IMR-90 (cell line): ENCODE data around the gene SDHC. TPM values are rescaled to one million over a fixed set of nuclear protein-coding genes. Genes with fewer than 3 reads are reported as not detected.

Experiments used
- ATAC-seq: fragments of 200-7000 bp; cut with Tn5 transposase; 2 replicates; pipeline ENCODE4 v1.9.1; 2020; ENCODE audit warnings: low read depth, mild to moderate bottlenecking, moderate library complexity
- BruUV-seq: library from RNA; stranded (reverse); fragments of 400-500 nt; replicated peaks from 2 replicates; lab custom pipeline; 2021; lab: Mats Ljungman, UMichigan
- CTCF ChIA-PET: fragments of 300-600 bp; formaldehyde crosslinking; extraction: SDS; loops from one replicate; lab custom pipeline; 2021; ENCODE audit warnings: antibody characterized with exemption; lab: Yijun Ruan, JAX
- POLR2A ChIA-PET: fragments of 300-600 bp; sonication (Branson Sonifier 250); formaldehyde crosslinking; loops from one replicate; lab custom pipeline; 2022; ENCODE audit warnings: antibody characterized with exemption; ENCODE audit not compliant: unreplicated experiment; lab: Charles Lee
- DNase-seq: peaks from one replicate; pipeline ENCODE4 v3.0.0; 2013
- H2AFZ ChIP-seq: replicated peaks from 2 replicates; pipeline ENCODE3; 2013; ENCODE audit warnings: low read length, mild to moderate bottlenecking; ENCODE audit not compliant: poor library complexity
- H2AK5ac ChIP-seq: 2 replicates; pipeline ENCODE4 v1.6.1; 2013; ENCODE audit warnings: low read depth, low read length, inconsistent platforms
- H2AK9ac ChIP-seq: replicated peaks from 2 replicates; pipeline ENCODE3; 2013; ENCODE audit warnings: mild to moderate bottlenecking, low read depth, low read length, moderate library complexity; ENCODE audit not compliant: poor library complexity
- H2BK120ac ChIP-seq: 2 replicates; pipeline ENCODE4 v1.6.1; 2013; ENCODE audit warnings: low read depth, low read length, inconsistent platforms
- H2BK15ac ChIP-seq: 3 replicates; pipeline ENCODE4 v1.6.1; 2013; ENCODE audit warnings: low read depth, low read length, inconsistent platforms
- H2BK20ac ChIP-seq: 2 replicates; pipeline ENCODE4 v1.6.1; 2013; ENCODE audit warnings: low read depth, mild to moderate bottlenecking, inconsistent platforms, low read length, moderate library complexity
- H2BK5ac ChIP-seq: 2 replicates; pipeline ENCODE4 v1.6.1; 2013; ENCODE audit warnings: mild to moderate bottlenecking, low read depth, low read length, inconsistent platforms; ENCODE audit not compliant: poor library complexity, severe bottlenecking
- H3K14ac ChIP-seq: replicated peaks from 2 replicates; pipeline ENCODE4 v1.6.1; 2013; ENCODE audit warnings: low read depth, low read length, inconsistent platforms
- H3K18ac ChIP-seq: 2 replicates; pipeline ENCODE4 v1.6.1; 2013; ENCODE audit warnings: low read depth, low read length, control low read depth
- H3K23ac ChIP-seq: 2 replicates; pipeline ENCODE4 v1.6.1; 2013; ENCODE audit warnings: low read depth, low read length, inconsistent platforms
- H3K27ac ChIP-seq: 2 replicates; pipeline ENCODE4 v1.5.1; 2013; ENCODE audit warnings: mild to moderate bottlenecking, control low read depth, low read length; ENCODE audit not compliant: insufficient read depth
- H3K27me3 ChIP-seq: 2 replicates; pipeline ENCODE4 v1.6.1; 2013; ENCODE audit warnings: low read length; ENCODE audit not compliant: control insufficient read depth, insufficient read depth
- H3K36me3 ChIP-seq: 2 replicates; pipeline ENCODE4 v1.6.1; 2013; ENCODE audit warnings: low read length, mixed read lengths; ENCODE audit not compliant: control insufficient read depth, insufficient read depth
- H3K4ac ChIP-seq: 2 replicates; pipeline ENCODE4 v1.6.1; 2013; ENCODE audit warnings: low read depth, low read length, inconsistent platforms
- H3K4me1 ChIP-seq: 2 replicates; pipeline ENCODE4 v1.6.1; 2013; ENCODE audit warnings: low read length, mixed read lengths; ENCODE audit not compliant: control insufficient read depth, insufficient read depth
- H3K4me2 ChIP-seq: 2 replicates; pipeline ENCODE4 v1.6.1; 2013; ENCODE audit warnings: low read depth, mild to moderate bottlenecking, control low read depth, low read length, moderate library complexity
- H3K4me3 ChIP-seq: 2 replicates; pipeline ENCODE4 v1.5.1; 2013; ENCODE audit warnings: low read depth, mild to moderate bottlenecking, control low read depth, low read length, moderate library complexity; ENCODE audit not compliant: insufficient read depth
- H3K56ac ChIP-seq: 2 replicates; pipeline ENCODE4 v1.6.1; 2013; ENCODE audit warnings: low read length, inconsistent platforms; ENCODE audit not compliant: insufficient read depth; ENCODE audit errors: extremely low read depth
- H3K79me1 ChIP-seq, 2 experiments: 2 replicates each; pipeline ENCODE4 v1.6.1; 2013; ENCODE audit warnings: low read length in 2 of 2, inconsistent platforms in 1 of 2, low read depth in 1 of 2
- H3K9ac ChIP-seq: 2 replicates; pipeline ENCODE4 v1.6.1; 2013; ENCODE audit warnings: low read depth, low read length, control low read depth
- H3K9me1 ChIP-seq: 2 replicates; pipeline ENCODE4 v1.6.1; 2013; ENCODE audit warnings: low read length, inconsistent platforms; ENCODE audit not compliant: insufficient read depth
- H3K9me3 ChIP-seq: 2 replicates; pipeline ENCODE4 v1.6.1; 2013; ENCODE audit warnings: low read length; ENCODE audit not compliant: control insufficient read depth, insufficient read depth
- H4K20me1 ChIP-seq: 2 replicates; pipeline ENCODE4 v1.6.1; 2013; ENCODE audit warnings: low read length, inconsistent platforms; ENCODE audit not compliant: insufficient read depth
- H4K5ac ChIP-seq: 2 replicates; pipeline ENCODE4 v1.6.1; 2013; ENCODE audit warnings: mild to moderate bottlenecking, low read depth, low read length, control low read depth
- H4K8ac ChIP-seq, 2 experiments: 2 replicates each; pipeline ENCODE4 v1.6.1; 2013; ENCODE audit warnings: low read depth in 2 of 2, low read length in 2 of 2, control low read depth in 1 of 2, inconsistent platforms in 1 of 2
- H4K91ac ChIP-seq: 2 replicates; pipeline ENCODE4 v1.6.1; 2013; ENCODE audit warnings: low read depth, low read length, inconsistent platforms; ENCODE audit not compliant: insufficient read depth
- BHLHE40 ChIP-seq: fragments of 150-350 bp; IDR thresholded peaks from 2 replicates; pipeline ENCODE4 v1.6.1; 2016; ENCODE audit warnings: mild to moderate bottlenecking, low read depth, low read length
- CEBPB ChIP-seq: IDR thresholded peaks from 2 replicates; pipeline ENCODE4 v1.6.1; 2012; ENCODE audit warnings: low read depth, low read length, improper control_type of control experiment
- CHD1 ChIP-seq: IDR thresholded peaks from 2 replicates; pipeline ENCODE4 v1.6.1; 2012; ENCODE audit warnings: low read depth, low read length, improper control_type of control experiment
- CTCF ChIP-seq: conservative IDR thresholded peaks from 2 replicates; pipeline ENCODE4 v1.5.1; 2012; ENCODE audit warnings: mild to moderate bottlenecking, low read depth, low read length, improper control_type of control experiment
- FOS ChIP-seq: fragments of 150-350 bp; IDR thresholded peaks from 2 replicates; pipeline ENCODE4 v1.6.1; 2016; ENCODE audit warnings: low read depth, low read length
- MAFK ChIP-seq: IDR thresholded peaks from 2 replicates; pipeline ENCODE4 v1.6.1; 2012; ENCODE audit warnings: low read depth, low read length, improper control_type of control experiment
- MAZ ChIP-seq: IDR thresholded peaks from 2 replicates; pipeline ENCODE4 v1.6.1; 2012; ENCODE audit warnings: low read depth, mild to moderate bottlenecking, low read length, improper control_type of control experiment, moderate library complexity, borderline replicate concordance
- MXI1 ChIP-seq: IDR thresholded peaks from 2 replicates; pipeline ENCODE4 v1.6.1; 2012; ENCODE audit warnings: low read depth, mild to moderate bottlenecking, low read length, moderate library complexity, borderline replicate concordance
- NFE2L2 ChIP-seq: fragments of 150-350 bp; IDR thresholded peaks from 2 replicates; pipeline ENCODE4 v1.6.1; 2016; ENCODE audit warnings: low read depth, mild to moderate bottlenecking, low read length
- POLR2A ChIP-seq: IDR thresholded peaks from 2 replicates; pipeline ENCODE4 v1.6.1; 2012; ENCODE audit warnings: mild to moderate bottlenecking, low read depth, low read length
- RAD21 ChIP-seq: IDR thresholded peaks from 2 replicates; pipeline ENCODE4 v1.6.1; 2012; ENCODE audit warnings: low read length, improper control_type of control experiment
- RCOR1 ChIP-seq: IDR thresholded peaks from 2 replicates; pipeline ENCODE4 v1.6.1; 2012; ENCODE audit warnings: mild to moderate bottlenecking, low read length, improper control_type of control experiment; ENCODE audit not compliant: insufficient replicate concordance
- SMC3 ChIP-seq: fragments of 150-350 bp; IDR thresholded peaks from 2 replicates; pipeline ENCODE4 v1.6.1; 2016; ENCODE audit warnings: low read depth, mild to moderate bottlenecking, antibody characterized with exemption, low read length, moderate library complexity
- USF2 ChIP-seq: fragments of 150-350 bp; IDR thresholded peaks from 2 replicates; pipeline ENCODE4 v1.6.1; 2017; ENCODE audit warnings: mild to moderate bottlenecking, antibody characterized with exemption, low read length, low read depth
- WGBS, 2 experiments: methylation state at CpG; one replicate each; pipeline versions ENCODE4 v1.1.5 to v1.1.7; 2013; ENCODE audit warnings: missing lambda C conversion rate in 2 of 2; ENCODE audit not compliant: insufficient read length in 1 of 2; ENCODE audit errors: extremely low coverage in 2 of 2; 5-methylcytosine and 5-hydroxymethylcytosine counted together
- dilution Hi-C: fragments of 300-500 bp; cut with HindIII; formaldehyde crosslinking; loops from one replicate; pipeline ENCODE4 v1.14.3; 2018; ENCODE audit warnings: low sequenced_read_pairs; ENCODE audit not compliant: unreplicated experiment
- in situ Hi-C: fragments of 300-500 bp; cut with MboI; formaldehyde crosslinking; loops from 3 replicates; pipeline ENCODE4 v1.14.3; 2019; ENCODE audit warnings: low sequenced_read_pairs, inconsistent platforms, mixed read lengths
- intact Hi-C: fragments of 100-400 bp; cut with micrococcal nuclease; formaldehyde crosslinking; loops from 2 replicates; pipeline ENCODE4 v1.10.0; 2022
- polyA plus RNA-seq, 3 experiments: library from polyadenylated mRNA; depleted of rRNA; stranded (reverse); fragments of >200 nt; gene quantifications; 2 replicates each; pipeline ENCODE4 v1.2.3, GENCODE V29; 2012; ENCODE audit warnings: low replicate concordance in 1 of 3
- total RNA-seq: library from RNA; depleted of rRNA; stranded (reverse); fragments of >200 nt; gene quantifications from 2 replicates; pipeline ENCODE4 v1.2.3, GENCODE V29; 2012

The SDHC gene
- total and polyA plus RNA-seq, 2 of the 4 experiments (the other 2 are of a cell fraction) = 158 to 235 TPM

DNA sequence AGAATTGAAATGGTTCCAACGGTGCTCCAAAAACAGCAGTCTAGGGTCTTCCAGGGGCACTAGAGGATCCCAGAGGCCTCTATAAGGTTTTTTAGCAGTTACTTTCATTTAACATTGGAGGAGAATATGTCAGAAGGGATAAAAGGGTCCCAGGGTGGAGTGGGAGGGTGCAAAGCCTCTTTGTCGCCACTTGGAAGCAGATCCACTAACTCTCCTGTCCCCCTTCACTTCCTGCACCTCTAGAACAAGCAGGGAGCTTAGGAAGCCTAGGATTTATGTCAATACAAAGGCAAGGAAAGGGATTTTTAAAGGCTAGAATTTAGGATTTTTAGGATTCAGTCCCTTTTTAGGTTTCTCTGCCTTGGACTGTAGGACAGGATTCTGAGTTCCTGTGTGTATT is 47.3 kb upstream of the SDHC start:
- dilution Hi-C loops (no loop called here), in situ Hi-C loops (no loop called here), intact Hi-C loops (no loop called here)
- no peak overlapping the region for H3K4ac ChIP-seq
- TF ChIP-seq FOS = no peak
- no peak for TF ChIP-seq BHLHE40
- no peak for TF ChIP-seq MAZ
- no peak for TF ChIP-seq NFE2L2
- no peak for TF ChIP-seq MXI1
- no peak for TF ChIP-seq RCOR1
- TF ChIP-seq CTCF = no peak
- no peak for TF ChIP-seq CHD1
- no peak for TF ChIP-seq SMC3
- no peak for TF ChIP-seq CEBPB
- TF ChIP-seq RAD21 = no peak
- TF ChIP-seq POLR2A = no peak
- no peak for TF ChIP-seq USF2
- TF ChIP-seq MAFK = no peak
- H3K23ac ChIP-seq = no peak overlapping the region
- no peak overlapping the region for H2BK120ac ChIP-seq
- no peak overlapping the region for H4K91ac ChIP-seq
- POLR2A ChIA-PET = no interaction called here
- no peak overlapping the region for H3K14ac ChIP-seq
- H3K4me3 ChIP-seq = no peak overlapping the region
- ATAC-seq = no peak
- H3K27ac ChIP-seq = no peak overlapping the region
- no peak overlapping the region for H2BK20ac ChIP-seq
- no CpG with 5 or more reads among the region's 2 CpGs for WGBS, 2 experiments
- H2AFZ ChIP-seq = no peak overlapping the region
- no peaks in the 10 kb centered on the region for H3K79me1 ChIP-seq
- H2BK5ac ChIP-seq = no peak overlapping the region
- CTCF ChIA-PET = no interaction called here
- no peaks in the 10 kb centered on the region for H3K36me3 ChIP-seq
- no peaks in the 10 kb centered on the region for H3K9me1 ChIP-seq
- no TSS peak for BruUV-seq
- H2BK15ac ChIP-seq = no peak overlapping the region
- H3K27me3 ChIP-seq = peaks cover 3% of the 10 kb centered on the region
- H3K4me1 ChIP-seq = no peaks in the 10 kb centered on the region
- H3K9ac ChIP-seq = no peak overlapping the region
- H3K9me3 ChIP-seq = no peaks in the 10 kb centered on the region
- H2AK9ac ChIP-seq = no peak overlapping the region
- no peak overlapping the region for H4K5ac ChIP-seq
- no peak overlapping the region for H3K18ac ChIP-seq
- H2AK5ac ChIP-seq = no peak overlapping the region
- H4K8ac ChIP-seq = no peak overlapping the region
- no peak overlapping the region for H3K56ac ChIP-seq
- DNase-seq = no peak
- H3K4me2 ChIP-seq = no peak overlapping the region
- no peaks in the 10 kb centered on the region for H4K20me1 ChIP-seq
